CD4-positive, alpha-beta T cell treated with Interleukin-2 at 100 ng/mL for 4 hours (primary cell): ENCODE measurements around the gene ARID1A.
A peak's percentile ranks its signal among the peaks of the same experiment; 100 is the strongest.

Experiments used
- DNase-seq: peaks from one replicate; pipeline ENCODE4 v3.0.0-alpha.2; 2020; ENCODE audit warnings: low spot score

Gene ARID1A

GRCh38 chr1:26728645-26729044, 32.8 kb downstream of the ARID1A start:
- DNase-seq, result no peak

DNA sequence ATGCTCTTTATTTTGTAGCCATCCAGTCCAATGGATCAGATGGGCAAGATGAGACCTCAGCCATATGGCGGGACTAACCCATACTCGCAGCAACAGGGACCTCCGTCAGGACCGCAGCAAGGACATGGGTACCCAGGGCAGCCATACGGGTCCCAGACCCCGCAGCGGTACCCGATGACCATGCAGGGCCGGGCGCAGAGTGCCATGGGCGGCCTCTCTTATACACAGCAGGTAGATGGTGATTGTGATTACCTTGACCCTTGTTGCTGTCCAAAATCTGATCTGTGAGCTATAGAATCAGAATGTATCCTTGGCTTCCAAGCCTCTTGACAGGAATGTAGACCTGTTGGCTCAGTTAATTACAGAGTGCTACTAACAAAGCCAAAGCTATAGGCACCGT, 33.8 kb downstream of the ARID1A start:
- DNase-seq, result no peak

DNA sequence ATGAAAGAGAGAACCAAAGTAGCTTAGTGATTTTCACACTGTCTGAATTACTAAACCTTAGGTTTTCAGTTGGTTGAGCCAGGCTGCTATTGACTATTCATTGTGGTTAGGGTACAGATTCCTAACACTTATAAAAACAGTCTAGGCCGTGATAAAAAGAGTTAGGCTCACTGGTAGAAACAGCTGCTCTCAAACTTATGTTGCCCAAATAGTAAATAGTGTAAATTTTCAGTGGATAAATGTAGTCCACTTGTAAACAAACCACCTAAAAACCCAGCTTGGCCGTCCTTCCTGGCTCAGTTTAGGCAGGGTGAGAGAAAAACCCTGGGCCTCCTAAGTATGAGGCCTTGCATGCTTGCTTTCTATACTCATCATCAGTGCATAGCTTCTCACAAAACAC, 34.9 kb downstream of the ARID1A start:
- DNase-seq, result no peak

DNA sequence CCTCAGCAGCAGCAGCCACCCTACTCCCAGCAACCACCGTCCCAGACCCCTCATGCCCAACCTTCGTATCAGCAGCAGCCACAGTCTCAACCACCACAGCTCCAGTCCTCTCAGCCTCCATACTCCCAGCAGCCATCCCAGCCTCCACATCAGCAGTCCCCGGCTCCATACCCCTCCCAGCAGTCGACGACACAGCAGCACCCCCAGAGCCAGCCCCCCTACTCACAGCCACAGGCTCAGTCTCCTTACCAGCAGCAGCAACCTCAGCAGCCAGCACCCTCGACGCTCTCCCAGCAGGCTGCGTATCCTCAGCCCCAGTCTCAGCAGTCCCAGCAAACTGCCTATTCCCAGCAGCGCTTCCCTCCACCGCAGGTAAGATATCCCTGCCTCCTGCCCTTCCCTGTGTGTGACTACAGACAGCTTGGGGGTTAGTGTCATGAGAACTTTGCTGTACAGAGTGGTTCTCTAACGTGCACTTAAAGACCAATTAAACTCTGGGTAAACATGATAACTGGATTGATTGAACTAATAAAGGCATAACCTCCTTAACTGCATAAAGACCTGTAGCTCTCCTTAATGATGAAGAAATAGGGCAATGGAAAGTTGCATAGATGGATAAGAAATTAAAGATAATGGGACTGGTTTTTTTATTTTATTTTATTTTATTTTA, 35.6 kb downstream of the ARID1A start:
- DNase-seq, result no peak

DNA sequence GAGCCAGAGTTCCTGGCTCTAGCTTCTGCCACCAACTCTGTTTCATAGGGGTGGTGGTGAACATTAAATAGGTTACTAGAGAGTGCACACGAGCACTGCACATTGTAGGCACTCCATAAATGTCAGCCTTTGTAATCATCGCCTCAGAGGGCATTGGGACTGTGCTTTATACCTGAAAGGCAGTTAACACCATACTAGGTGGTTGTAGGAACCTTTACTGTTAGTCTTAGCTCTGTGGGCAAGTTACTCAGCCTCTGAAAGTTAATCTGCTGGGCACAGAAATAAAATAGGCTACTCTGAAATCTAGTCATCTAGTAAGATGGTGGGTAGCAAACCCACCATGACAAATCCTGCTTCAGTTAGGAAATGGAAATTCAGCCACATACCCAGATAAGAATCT, 37.6 kb downstream of the ARID1A start:
- no peak for DNase-seq

GRCh38 chr1:26733982-26734381, 38.2 kb downstream of the ARID1A start:
- peak; percentile 55 for DNase-seq

- no peak for DNase-seq
These were observed 38.8 kb downstream of the ARID1A start for GRCh38 chr1:26734501-26735058.

DNA sequence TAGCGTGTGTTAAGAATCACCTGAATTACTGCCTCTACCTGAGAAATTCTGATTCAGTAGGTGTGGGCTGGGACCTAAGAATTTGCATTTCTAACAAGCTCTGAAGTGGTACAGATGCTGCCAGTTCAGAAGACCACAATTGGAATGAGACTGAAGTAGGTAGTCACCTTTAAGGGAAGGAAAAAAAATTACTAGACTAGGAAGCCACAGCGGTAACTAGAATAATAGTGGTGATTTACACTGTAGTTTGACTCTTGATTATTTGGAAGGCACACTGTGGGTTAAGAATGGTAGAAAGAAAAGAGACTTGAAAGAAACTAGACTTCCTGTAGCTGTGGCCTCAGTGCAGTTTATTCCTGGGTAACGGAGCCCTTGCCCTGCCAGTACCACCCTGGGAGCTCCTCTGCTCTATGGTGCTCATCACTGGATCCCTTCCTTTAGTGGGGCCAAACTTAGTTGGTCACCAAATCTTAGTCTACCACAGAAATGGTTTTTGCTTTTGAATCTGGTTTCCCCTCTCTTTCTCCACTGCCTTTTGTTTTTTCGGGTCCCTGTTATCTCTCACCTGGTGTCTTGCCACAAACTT, 43.6 kb downstream of the ARID1A start:
- DNase-seq, result peak; percentile 69

- DNase-seq, result no peak
These were observed 44.3 kb downstream of the ARID1A start for GRCh38 chr1:26740023-26740634.

GRCh38 chr1:26740952-26741351, 45.1 kb downstream of the ARID1A start:
- no peak for DNase-seq

- no peak for DNase-seq
These were observed 47.7 kb downstream of the ARID1A start for GRCh38 chr1:26743426-26744059.

DNA sequence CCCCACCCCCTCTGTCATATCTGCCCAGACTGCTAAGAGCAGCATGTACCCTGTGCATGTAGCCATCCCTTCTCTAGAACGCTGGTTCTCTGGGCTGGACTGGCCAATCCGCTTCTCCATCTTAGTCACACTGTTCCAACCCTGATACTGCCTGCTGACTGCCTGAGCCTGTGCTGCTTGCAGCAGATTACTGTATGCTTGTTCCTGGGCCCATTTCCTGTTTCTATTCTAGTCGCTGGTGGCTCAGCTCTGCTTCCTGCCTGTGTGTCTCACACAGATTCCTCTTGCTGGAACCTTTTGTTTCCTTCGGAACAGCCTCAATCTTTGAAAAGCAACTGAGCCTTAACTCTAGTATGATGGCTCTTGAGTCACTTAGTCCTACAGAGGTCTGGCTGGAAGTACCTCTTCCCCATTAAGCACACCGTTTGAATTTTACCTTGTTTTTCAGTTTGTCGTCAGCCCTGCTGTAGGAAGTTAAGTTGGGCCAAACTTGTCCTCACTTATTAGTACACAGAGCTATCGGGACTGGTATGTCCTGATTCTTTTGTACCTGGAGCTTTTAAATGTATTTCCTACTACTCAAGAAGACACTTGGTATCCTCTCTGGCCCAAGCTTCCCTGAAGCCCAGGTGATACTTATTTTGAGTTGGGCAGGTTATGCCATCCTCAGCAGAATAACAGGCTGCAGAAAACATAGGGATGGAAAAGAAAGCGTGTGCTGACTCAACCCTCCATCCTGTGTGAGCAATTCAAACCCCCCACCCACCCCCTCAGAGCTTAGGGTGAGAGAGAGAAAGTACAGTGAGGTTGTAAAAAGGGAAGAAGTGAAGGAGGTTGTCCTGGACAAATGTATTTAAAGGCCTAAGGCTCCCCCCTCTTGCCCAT, 48.5 kb downstream of the ARID1A start:
- peak; percentile 94 for DNase-seq

DNA sequence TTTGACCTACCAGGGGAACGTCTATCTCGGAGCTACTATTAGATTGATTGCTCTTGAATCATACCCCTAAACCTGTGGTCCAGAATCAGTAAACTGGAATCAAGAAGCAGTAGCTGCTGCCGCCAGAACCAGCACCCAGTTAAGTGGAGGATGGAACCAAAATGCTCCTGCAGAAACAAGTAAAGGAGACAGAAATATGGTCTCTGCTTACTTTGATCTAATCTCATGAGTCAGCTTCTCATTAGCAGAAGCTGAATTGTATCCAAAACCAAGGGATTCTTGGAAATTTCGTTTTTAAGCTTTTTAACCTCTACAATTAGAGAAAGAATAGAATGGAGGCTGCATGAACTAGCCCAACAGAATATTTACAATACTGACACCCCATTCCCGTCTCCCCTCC, 49.4 kb downstream of the ARID1A start:
- peak; percentile 18 for DNase-seq

GRCh38 chr1:26747048-26747447, 51.2 kb downstream of the ARID1A start:
- DNase-seq, result no peak

DNA sequence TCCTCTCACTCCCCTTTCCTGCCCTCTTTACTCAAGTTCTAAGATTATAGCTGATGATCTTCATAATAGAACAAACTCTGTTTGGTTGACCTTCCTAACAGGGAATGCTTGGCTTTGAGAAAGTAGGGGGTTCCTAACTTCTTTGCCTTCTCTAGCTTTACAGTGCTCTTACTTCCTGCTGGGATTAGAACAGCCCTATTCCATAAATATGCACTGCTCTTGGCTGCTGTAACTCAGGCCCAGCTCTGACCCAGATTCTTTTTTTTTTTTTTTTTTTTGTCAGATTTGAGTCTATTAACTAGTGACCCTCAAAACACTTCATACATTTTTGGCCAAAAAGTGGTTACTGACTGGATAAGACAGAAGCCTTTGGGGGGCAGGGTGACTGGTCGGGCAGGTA, 52.5 kb downstream of the ARID1A start:
- no peak for DNase-seq

DNA sequence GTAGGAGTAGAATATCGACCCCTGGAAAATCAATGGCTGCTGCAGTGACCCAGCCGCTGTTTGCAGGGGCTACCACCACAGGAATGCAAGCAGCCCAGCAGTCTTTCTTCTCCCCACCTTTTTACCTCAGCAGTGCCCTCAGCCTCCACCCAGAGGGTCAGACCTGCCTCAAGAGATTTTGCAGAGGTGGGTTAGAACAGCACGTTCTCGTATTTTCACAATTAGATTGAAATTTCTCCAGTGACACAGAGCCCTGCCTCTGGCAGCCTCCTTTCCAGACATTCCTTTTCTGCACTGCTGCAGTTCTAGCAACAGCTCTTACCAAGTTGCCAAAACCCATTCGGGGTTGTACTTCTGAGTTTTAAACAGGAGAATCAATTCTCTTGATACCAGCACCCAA, 53.6 kb downstream of the ARID1A start:
- DNase-seq, result no peak

- no peak for DNase-seq
These were observed 54.6 kb downstream of the ARID1A start for GRCh38 chr1:26750428-26750827.

- no peak for DNase-seq
These were observed 56.7 kb downstream of the ARID1A start for GRCh38 chr1:26752519-26752918.

DNA sequence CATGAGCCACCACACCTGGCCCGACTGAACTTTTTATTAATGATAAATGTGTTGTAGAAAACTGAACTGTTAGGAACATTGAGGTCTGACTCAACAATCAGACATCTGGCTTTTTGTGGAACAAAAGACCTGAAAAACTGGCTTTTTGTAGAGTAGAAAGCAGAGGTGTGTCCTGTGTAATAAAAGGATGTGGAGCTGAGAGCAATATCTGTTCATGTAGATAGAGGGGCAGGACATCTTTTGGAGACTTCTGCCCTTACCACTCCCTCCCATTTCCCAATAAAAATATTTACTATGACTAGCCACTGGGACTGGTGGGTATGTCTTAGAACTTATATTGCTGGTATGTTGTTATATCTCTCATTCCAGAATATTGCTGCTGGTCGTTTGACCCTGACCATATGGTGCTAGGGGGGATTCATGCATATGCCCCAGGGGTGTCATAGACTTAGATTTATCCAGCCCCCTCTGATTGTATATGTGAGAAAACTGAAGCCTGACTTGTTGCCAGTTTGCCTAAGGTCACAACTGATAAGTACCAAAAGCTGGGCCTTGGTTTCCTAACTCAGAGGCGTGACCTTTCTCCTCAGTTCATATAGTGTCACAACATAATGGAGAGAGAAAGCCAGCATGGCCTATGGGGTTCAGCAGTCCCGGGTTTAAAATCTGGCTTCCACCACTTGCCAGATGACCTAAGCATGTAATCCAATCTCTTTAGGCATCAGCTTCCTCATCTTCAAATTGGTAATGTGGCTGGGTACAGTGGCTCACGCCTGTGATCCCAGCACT, 58.5 kb downstream of the ARID1A start:
- no peak for DNase-seq

GRCh38 chr1:26758358-26758757, 62.5 kb downstream of the ARID1A start:
- no peak for DNase-seq

DNA sequence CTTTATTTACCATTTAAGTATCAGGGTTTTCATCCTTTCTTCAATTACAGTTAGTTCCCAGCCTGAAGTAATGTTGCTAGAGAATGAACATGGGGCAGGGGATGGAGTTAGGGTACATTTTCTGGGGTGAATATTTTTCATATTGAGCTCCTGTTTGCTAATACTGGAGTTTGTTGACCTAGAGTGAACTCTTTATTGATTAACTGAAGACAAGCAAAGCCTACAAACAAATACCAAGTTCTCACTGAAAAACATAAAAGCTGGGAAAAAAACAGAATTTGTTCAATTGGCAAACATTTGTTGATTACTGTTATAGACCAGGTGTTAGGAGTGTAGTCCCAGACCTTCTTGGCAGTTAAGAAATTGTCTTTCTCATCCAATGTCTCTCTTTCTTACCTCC, 63.7 kb downstream of the ARID1A start:
- no peak for DNase-seq
